Dedifferentiated amniotic fluid mesenchymal stem cell (primary cell): ENCODE measurements around the gene PPP3CA.

Experiments
- DNase-seq: peaks from one replicate; pipeline ENCODE4 v3.0.0-alpha.2; 2016; ENCODE audit errors: extremely low spot score

Gene PPP3CA

DNA sequence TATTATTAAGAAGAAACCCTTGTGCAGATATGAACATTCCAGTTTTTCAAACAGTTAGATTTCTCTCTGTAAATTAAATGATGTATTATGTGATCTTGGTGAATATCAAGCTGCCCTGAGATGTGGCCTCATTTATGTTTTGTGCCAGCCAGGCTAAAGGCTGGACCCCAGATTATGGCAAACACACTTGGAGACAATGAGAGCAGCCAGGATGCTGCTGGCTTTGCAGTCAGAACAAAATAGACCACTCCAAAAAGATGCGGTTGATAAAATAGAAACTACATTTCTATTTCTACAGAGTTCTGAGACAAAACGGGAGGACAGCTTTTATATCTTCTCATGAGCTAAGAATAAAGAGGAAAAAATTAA lies 296.5 kb downstream of the PPP3CA start:
- DNase-seq, result no peak

DNA sequence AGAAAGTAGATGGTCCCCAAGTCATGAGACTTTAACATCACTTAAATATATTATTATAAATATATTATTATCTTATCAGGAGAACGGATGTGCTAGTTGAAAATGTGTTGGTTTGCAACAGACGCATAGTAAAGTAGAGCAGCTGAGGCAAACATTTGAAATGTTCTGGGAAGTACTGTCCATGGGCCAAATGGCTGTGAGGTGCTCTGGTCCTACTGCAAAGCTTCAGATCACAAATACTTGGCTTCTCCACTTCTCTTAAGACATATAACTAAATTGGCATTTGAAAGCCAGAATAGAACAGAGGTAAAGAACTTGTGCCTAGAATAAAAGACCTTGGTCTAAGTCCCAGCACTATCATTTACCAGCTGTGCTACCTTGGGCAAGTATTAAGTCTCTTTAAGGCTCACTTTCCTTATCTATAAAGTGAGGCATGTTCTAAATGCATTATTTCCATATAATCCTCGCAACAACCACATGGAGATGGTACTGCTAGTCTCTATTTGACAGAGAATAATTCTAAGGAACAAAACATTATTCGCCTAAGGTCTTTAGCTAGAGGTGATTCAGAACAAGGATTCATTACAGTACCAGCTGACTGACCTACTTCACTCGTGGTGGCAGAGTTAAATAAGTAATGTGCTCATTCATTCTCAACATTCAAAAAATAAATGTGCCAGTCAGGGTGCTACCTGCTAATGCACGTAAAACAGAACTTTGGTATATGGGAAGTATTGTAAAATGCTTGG lies 297.1 kb downstream of the PPP3CA start:
- DNase-seq, result no peak

DNA sequence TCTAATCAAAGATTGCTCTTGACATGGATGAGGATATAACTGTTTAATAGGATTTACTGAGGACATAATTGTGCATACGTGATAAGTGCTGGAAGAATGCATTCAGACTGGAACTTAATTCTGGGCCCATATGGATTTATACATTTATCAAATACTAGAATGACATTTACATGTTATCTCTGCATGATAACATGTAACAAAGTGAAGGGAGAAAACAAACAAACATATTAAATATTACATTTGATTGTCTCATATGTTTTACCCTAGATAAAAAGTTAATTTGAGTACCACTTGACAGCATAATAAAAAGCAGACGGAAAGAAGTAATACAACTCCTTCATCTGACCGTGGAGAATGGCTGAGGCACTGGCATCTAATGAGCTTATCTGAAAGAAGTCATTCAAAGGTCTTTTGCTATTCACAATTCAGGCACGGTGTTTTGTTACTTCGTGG lies 297.8 kb downstream of the PPP3CA start:
- DNase-seq, result no peak

DNA sequence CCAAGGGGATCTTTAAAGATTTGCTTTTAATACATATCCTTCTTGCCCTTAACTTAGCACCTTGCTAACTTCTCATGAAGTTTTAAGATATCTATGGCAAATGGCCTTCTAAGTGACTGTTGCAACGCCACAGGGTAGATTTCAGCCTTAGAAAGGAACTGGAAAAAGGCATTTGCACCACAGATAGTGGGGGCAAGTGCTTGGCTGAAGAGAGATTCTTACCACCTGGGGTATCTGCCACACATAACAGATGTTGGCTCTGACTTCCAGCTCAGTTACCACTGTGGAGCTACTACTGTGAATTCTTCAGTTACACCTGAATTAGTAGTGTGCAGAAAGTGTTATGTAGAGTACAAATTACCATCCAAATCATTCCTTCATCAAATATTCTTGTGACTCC lies 302.6 kb downstream of the PPP3CA start:
- DNase-seq, result no peak

DNA sequence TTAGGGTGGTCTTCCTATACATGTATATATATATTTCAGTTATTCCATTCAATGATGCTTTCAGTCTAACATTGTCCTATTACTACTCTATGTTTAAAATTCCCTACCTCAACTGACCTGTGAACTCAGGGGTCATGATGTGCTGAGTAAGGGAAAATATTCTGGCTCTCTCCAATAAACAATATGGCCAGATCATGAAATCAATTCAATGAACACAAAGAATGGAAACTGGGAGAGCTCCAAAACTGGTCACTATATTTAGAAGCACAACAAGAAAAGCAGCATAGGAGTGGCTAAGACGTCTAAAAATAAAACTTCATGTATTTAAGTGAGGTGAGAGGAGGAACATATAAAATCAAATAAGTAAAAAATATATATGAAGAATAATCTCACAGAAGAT lies 304.5 kb downstream of the PPP3CA start:
- DNase-seq, result no peak

DNA sequence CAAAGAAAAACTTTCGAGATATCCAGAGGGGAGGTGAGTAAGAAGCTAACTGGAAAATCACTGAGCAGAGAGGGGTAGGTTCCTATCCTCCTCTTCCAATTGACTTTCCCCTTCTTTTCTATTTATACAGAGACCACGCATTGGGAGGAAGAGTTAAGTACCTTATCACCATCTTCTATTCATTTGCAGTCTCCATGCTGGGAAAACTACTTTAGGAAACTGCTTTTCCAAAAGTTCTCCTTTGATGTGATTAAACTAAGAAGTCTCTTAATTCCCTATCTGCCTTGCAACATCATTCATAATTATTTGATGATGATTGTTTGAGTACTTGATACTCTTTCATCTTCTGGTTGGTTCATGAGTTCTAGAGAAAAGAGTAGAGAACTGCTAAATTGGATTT lies 306.6 kb downstream of the PPP3CA start:
- DNase-seq, result no peak

DNA sequence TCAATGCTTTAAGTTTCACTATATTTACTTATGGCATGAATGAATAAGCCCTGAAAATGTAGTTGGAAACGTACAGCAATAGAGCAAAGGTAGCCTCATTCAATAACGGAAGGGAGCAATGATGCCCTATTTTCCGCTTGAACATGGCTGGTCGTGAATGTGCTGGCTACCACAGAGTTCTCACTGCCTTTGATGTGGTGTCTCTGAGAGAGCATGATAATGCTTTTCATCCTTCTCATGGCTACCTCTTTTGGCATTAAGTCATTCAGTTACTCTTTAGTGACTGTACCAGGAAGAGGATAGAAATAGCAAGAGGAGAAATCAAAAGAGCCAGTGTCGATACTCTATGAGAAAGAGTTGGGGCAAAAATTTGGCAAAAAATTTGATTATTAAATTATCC lies 308.0 kb downstream of the PPP3CA start:
- DNase-seq, result no peak

DNA sequence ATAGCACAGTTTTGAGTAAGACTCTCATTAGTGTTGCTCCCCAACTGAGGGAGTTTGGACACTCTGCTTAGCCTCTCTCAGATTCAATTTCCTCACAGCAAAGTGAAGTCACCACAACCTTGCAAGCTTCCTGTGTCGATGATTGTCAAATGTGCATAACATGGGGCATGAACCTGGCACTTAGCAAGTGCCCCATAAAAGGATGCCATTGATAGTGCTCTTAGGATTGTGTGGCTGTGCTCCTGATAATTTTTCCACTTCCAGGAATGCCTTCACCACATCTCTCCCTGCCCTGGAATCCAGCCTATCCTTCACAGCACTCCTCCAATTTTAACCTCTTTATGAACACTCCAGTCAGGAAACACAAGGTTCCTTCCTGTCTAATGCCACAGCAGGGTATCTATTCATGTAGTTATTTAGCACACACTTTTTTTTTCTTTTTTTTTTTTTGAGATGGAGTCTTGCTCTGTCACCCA lies 309.4 kb downstream of the PPP3CA start:
- no peak for DNase-seq

DNA sequence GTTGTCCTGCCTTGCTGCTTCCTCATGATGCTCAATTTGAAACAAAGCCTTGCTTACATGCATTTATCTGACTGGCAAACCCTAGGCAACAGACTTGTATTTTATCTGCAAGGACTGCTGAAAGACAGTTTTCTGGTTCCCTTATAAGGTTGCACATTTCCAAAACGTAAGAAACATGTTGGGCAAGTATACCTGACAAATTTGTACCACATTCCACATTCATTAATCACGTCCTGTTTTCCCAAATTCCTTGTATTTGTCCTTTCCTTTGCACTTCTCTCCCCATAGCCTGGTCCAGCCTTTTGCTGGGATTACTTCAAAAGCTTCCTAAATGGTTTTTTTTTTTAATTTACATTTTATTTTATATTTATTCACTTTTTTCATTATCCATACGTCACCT lies 310.1 kb downstream of the PPP3CA start:
- DNase-seq, result no peak

DNA sequence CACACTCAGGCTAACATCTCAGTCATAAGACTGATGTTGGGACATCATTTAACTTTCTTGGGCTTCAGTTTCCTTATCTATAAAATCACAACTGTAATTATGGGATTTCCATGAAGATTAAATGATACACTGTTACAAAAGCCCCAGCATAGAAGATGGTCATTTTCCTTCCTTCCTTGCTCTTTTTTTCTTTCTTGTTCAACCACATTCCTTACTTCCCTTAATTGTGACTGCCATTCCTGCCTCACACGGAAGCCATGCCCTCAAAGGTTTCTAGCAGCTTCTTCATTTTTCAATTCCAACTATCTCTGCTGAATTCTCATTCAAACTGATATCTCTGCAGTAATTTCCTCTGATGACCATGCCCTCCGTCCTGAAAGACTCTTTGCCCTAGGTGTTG lies 311.8 kb downstream of the PPP3CA start:
- no peak for DNase-seq

DNA sequence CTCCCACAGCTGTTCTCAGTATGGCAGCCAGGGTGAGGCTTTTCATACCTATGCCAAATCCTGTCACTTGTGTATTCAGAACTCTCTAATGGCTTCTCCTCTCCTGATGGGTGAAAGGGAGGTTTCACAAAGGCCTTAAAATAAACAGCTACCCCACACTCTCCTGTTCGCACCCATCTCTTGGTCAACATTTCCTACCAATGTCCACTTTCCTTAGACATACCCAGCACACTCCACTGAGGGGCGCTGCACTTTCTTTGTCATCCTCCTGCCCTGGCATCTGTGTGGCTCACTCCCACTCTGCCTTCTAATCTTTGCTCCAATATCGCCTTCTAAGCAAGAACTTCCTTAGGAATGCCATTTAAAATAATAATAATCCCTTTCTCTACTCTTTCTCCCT lies 313.3 kb downstream of the PPP3CA start:
- DNase-seq, result no peak

DNA sequence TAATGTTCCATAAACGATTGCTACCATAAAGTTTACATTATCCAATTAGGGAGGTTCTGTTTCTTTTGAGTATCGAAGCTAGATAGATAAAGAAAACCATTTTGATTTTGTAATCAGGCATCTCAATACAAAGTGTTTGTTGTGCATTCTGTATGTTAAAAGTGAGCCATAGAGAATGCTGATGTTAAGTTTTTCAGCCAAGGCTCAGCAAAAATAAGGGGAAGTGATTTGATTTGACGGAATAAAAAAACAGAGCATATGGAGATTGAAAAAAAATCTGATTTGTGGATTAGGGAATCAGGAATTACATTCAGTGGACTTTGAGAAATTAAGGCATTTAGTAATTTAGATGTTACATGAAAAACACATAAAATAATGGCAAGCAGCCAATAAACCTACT lies 314.8 kb downstream of the PPP3CA start:
- DNase-seq, result no peak

DNA sequence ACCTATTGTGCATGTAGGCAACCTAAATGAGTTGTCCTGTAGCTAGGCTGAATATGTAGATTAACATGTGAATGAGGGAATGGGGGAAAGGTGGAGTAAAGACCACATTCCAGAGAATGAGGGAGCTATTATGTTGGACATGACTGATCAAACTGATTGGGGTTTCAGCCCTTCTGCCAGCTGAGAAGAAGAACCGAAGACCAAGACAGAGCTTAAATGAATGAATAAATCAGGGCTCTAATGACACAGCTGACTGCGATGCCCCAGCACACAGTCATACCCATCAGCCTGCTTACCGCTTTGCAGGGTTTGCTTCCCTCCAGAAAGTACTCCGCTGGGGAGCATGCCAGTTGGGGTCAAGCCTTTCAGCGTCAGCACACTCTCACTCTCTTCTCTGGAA lies 315.4 kb downstream of the PPP3CA start:
- DNase-seq, result no peak

DNA sequence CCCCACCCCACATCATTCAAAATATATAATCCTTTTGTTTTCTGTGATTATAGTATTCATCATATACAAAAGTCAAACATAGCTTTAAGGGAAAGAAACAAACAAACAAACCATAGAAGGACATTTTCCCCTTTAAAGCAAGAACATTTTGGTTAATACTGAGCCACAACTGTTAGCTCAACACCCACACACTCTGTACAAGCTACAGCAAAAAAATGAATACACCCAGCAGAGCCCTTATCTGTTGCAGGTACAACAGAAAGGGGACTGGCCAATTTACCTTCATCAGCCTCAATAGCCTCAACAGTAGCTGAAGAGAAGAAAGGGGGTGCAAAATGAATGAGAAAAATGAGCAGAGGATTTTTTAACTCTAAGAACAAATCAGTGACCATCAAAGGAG lies 318.4 kb downstream of the PPP3CA start:
- DNase-seq, result no peak

DNA sequence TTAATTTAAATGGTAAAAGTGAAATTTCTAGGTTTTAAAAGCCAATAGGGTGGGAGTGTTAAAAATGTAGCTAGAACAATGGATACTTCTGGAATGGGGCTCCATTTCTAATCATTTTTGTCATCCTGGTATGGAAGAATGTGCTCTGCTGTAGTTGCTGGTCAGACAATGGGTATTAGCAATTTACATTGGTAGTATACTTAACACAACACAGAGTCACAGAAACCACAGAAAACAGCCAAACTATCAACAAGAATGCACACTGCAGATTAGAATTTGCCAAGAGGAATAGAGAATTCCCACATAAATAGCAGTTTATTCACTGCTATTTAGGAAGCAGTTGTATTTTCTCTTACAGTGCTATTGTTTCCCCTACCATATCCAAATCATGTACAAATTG lies 319.6 kb downstream of the PPP3CA start:
- DNase-seq, result no peak

DNA sequence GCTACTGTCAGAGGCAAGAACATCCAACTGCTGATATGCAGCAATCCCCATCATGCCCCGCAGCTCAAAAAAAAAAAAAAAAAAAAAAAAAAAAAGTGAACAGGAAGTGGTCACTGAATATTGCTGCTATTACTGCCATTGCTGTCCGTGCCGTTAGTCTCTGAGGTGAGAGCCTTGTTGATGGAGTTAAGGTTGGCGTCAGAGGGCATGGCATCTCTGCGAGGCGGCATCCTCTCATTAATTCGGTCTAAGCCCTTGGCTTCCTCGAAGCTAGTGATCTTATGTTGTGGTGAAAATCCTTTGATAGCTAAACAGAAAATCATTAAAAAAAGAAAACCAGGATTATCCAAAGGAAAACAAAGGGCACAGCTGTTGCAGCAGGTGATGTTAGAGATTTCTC lies 321.6 kb downstream of the PPP3CA start:
- no peak for DNase-seq

DNA sequence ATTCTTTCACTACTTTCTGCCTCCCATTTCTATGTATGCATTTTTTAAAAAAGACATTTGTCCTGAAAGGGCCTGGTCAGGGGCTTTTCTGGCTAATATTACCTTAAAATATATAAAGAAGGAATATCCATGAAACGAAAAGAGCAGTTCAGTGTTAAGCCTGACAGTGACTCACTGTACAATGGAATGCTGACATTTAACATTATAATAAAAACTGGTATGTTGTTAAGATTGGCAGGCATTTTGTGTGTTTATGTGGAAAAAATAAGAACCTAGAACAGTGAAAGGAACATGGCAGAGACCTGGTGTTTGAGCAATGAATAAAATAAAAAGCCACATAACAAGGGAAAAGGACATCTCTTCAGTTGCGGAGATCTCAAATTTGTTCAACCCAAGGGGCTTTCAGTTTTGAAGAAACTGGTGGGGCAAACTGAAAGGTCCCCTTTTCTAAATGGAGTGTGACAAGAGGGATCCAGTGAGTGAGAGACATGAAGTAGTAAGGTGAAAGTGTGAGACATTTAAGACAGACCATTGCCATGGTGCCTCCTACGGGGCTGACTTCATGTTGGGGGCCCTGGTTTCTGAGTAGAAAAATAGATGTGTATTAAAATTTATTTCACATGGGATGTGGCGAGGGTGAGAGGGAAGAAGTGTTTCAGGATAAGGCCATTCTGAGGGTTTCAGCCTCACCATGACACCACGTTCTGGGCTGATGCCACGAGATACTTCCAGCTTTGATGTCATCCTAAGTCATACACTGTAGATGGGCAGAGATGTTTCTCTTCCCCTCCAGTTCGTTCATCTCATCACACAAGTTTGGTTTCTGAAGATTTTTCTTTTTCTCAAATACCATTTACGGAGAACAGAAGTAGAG lies 324.9 kb downstream of the PPP3CA start:
- DNase-seq, result no peak

DNA sequence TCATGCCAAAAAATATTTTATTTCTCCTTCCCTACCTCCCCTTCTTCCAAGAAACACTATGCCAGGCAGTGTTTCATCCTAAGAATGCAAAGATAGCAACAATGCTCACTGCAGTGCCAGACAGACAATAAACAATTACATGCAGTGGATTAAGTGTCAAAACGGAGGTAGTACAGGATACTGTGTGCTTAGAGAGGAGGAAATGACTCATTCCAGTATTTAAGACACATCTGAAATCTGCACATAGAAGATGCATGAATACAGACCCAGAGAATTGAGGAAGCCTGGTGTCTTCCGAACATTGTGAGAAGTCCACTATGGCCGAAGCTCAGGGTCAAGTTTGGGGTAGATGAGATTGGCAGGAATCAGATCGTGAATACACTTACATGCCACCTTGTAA lies 326.4 kb downstream of the PPP3CA start:
- DNase-seq, result peak; percentile 17

DNA sequence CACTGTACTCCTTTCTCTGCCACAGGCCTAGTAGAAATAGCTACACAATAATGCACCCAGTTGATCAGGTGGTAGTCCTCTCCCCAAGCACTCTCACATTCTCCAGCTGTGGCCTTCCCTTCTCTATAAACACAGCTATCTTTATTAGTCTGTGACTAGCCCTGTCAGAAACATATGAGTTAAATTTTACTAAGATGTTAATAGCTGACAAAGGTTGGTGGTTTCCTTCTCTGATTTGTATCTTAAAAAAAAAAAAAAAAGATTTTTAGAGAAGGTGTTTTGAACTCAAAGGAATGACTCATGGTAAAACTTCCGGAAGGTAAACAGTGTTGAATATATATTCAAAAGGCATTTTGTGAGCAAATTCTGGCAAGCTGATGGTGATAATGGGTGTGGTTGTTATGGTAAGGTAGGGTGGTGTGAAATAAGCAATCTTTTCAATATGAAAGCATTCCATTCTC lies 327.4 kb downstream of the PPP3CA start:
- DNase-seq, result no peak

DNA sequence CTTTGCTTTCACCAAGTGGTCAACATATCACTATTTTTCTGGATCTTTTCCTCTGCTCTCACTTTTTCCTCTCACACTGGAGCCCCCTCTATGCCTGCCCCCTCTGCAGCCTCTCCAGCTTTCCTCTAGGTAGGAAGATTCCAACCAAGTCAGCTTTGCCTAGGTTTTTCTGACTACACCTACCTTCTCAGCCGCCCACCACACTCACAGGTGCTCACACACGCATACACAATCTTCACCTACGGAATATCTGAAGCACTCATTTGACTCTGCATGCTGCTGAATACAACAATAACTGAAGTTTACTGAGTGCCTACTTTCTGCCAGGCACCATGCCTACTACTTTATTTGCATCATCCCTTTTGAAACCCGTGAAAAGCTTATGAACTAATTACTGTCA lies 328.0 kb downstream of the PPP3CA start:
- DNase-seq, result no peak

DNA sequence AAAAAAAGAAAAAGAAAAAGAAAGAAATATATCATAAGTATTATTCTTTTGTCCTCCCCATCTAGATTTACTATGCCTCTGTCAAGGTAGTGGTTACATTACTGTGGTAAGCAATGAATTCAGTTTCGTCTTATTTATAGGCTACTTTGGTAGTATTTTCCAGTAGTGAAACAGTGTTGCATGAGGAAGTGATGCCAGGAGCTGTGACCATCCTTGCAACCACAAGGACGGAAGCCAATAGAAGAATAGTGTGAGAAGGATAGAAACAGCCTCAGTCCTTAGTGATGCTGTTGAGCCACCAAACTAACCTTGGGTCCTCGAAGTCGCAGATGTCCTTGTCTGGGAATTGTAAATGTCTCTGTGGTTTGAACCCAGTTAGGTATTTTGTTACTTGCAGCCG lies 328.5 kb downstream of the PPP3CA start:
- no peak for DNase-seq

DNA sequence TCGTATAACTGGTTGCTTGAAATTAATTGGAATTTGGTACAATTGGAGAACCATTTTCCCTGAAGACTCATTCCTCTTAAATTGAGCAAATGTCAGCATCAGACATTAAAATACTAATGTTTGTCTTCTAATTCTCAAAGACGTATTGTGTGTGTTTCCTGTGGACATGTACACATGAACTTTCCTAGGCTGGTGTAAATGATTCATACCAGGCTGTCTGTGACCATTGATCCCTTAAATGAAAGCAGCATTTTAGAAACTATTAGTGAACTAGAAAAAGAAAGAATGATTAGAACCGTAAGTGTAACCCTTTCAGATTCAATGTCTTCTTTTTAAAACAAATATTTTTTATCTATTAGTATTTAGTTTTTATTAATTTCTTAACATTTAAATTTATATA lies 332.9 kb downstream of the PPP3CA start:
- DNase-seq, result no peak

DNA sequence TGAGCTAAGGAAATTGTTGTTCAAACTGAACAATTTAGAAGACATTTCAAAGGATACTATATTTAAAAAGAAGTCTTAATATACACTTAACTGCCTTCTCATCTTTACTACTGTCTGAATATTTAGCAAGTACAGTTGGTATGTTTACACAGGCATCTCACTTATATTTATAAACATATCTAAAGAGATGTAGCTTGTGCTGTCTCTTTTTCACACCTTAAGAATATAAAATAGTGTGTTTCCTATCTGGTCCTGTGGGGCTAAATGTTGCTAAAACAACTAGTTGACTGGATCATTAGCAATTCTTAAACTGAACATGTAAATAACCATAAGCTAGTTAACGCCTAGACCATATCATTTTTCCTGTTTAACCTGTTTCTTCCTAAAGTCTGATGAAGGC lies 336.3 kb downstream of the PPP3CA start:
- DNase-seq, result no peak
